Muscle of back (tissue), 11 donors: ENCODE measurements around the gene C1orf56. TPM values are rescaled to one million over a fixed set of nuclear protein-coding genes. Genes with fewer than 3 reads are reported as not detected.
"Not testable (repeated sequence)": the region's sequence is repeated elsewhere in the genome, so short reads cannot be mapped to it uniquely, and the experiment has no call there.

ENCODE experiments used
- DNase-seq, 3 donors: peaks; one replicate each; pipeline versions ENCODE4 v3.0.0 to v3.0.0-alpha.2; 2013
- polyA plus RNA-seq, 10 donors: library from polyadenylated mRNA; unstranded; fragments of 120-200 nt; gene quantifications; one replicate each; pipeline ENCODE4 v1.2.1, GENCODE V29; 2013; ENCODE audit not compliant: insufficient read length in 10 of 10

The C1orf56 gene
- polyA plus RNA-seq, 10 donors, result 3.5 to 7.3 (median 5.4) TPM

DNA sequence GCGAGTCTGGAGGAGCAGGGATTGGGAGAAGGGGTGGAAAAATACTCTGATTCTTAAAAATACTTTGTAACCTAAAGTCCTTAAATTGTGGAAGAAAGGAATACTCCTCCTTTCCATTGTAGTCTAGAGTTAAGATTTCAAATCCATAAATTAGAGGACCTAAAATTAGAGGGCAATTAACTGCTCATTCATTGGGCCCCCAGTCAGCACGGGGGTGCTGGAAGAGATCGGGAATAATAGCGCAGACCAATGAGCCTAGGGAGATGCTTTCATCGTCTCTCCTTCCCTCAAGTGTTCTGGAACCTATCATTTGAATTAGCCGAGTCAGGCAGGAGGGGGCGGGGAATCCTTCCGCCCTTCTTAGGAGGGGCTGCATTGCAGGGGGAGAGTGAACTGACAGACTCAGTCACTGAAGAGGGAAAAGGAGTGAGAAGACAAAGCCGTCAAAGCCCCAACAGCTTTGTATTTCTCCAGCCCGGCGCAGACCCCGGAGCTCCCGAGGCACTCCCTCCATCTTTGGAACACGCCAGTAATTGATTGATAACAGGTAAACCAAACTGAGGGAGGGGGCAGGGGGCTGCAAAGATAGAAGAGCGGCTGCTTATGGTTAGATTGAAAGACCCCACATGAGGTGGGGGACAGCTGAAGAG lies 12.6 kb downstream of the C1orf56 start, which contains the start of gene MLLT11:
Gene MLLT11, plus strand, starts transcription at position 391 of the 650 bp plus-strand sequence. CDS start 6,828 bp downstream, outside the sequence.
- DNase-seq, result peak; percentile 77 to 94 (median 84)

- peak in 1 of 3 donors; percentile 58 for DNase-seq
These were observed 13.3 kb downstream of the C1orf56 start for GRCh38 chr1:151060657-151061421.

GRCh38 chr1:151061704-151062103 lies 14.2 kb downstream of the C1orf56 start:
- DNase-seq, result no peak

GRCh38 chr1:151062741-151063371 lies 15.3 kb downstream of the C1orf56 start:
- no peak for DNase-seq

DNA sequence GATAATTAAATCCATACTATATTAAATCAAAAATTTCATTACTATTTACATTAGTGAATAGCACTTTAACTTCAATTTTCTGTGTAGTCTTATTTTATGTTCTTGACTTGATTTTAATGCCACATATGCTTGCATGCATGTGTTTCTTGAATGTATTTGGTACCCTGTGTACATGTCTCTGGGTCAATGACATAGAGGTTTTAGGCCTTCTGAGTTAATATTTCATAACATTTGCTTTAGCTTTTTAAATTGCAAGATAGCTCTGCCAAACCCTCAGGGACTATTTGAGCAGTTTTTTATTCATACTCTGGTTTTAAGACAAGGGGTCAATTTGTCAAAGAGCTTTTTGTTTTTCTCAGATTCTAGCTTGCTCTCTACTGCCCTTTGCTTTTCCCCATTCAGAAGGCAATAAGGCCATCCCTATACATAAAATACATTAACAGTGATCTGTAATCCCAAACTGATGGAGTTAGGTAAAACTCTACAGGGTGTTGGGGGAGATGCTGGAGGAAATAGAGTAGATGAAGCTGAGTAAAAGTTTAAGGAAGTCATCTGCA lies 17.6 kb downstream of the C1orf56 start:
- no peak for DNase-seq

DNA sequence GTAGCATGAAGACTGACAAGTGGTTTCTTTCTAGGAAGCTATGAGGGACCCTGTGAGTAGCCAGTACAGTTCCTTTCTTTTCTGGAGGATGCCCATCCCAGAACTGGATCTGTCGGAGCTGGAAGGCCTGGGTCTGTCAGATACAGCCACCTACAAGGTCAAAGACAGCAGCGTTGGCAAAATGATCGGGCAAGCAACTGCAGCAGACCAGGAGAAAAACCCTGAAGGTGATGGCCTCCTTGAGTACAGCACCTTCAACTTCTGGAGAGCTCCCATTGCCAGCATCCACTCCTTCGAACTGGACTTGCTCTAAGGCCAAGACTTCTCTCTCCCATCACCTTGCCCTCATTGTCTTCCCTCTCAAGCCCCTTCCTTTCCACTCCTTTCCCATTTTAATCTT lies 19.6 kb downstream of the C1orf56 start:
- no peak for DNase-seq

GRCh38 chr1:151069103-151069486 lies 21.5 kb downstream of the C1orf56 start:
- no peak for DNase-seq

GRCh38 chr1:151070474-151071276 lies 23.1 kb downstream of the C1orf56 start, which contains the start of gene GABPB2:
TSS of gene GABPB2 (plus strand) at chr1:151070761. CDS start at chr1:151088190, 17,429 bp downstream.
- DNase-seq, result peak; percentile 97 to 99 (median 97)

DNA sequence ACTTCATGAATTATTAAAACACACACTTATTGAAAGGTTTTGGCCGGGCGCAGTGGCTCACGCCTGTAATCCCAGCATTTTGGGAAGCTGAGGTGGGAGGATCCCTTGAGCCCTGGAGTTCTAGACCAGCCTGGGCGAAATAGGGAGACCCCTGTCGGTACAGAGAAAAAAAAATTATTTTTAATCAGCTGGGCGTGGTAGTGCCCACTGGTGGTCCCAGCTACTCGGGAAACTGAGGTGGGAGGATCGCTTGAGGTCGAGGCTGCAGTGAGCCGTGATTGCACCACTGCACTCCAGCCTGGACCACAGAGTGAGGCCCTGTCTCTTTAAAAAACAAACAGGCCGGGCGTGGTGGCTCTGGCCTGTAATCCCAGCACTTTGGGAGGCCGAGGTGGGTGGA lies 24.7 kb downstream of the C1orf56 start:
- no peak for DNase-seq

DNA sequence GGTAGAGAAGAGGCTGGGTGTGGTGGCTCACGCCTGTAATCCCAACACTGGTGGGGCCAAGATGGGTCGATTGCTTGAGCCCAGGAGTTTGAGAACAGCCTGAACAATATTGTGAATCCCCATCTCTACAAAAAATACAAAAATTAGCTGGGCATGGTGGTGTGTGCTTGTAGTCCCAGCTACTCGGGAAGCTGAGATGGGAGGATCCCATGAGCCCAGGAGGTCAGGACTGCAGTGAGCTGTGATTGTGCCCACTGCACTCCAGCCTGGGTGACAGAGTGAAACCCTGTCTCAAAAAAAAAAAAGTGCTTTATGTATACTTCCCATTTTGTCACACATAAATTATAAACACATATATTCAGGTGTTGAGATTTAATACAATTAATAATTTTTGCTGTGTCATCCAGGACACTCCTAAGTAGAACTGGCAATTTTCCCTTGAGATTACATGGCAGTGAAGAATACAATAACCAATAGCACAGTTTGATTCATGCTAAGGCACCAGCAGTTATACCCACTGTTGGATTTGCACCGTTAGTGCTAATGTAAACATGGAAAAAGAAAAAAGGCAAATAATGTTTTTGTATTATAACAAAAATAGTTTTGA lies 38.5 kb downstream of the C1orf56 start:
- no peak for DNase-seq

- not testable (repeated sequence) for DNase-seq
These were observed 49.9 kb downstream of the C1orf56 start for GRCh38 chr1:151097426-151097825.

DNA sequence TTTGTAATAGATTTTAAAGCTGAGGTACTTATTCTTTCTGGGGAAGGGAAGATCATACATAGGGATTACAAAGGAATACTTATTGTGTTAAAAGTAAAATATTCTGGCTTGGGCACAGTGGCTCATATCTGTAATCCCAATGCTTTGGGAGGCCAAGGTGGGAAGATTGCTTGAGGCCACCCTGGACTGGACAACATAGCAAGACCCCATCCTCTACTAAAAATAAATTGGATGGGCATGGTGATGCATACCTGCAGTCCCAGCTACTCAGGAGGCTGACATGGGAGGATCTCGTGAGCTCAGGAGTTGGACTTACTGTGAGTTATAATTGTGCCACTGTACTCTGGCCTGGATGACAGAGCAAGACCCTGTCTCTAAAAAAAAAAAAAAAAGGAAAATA lies 50.6 kb downstream of the C1orf56 start:
- DNase-seq, result no peak

Other genes with a start within 250 kb of the C1orf56 start
- gene CTSK, start 239.5 kb upstream of the C1orf56 start, polyA plus RNA-seq, result 100 to 1,000 TPM in 1 of 10 donors, 10 to 100 TPM in 9; 50.5 to 114 (median 71.1) TPM
- gene ARNT, start 171.2 kb upstream of the C1orf56 start, polyA plus RNA-seq, result 10 to 100 TPM; 31.4 to 40.7 (median 37.1) TPM
- not detected for gene CTXND2, start 160.6 kb upstream of the C1orf56 start, polyA plus RNA-seq
- 10 to 100 TPM; 25.0 to 54.8 (median 36.6) TPM for gene SETDB1, start 121.4 kb upstream of the C1orf56 start, polyA plus RNA-seq
- 100 to 1,000 TPM in 1 of 10 donors, 10 to 100 TPM in 9; 74.1 to 107 (median 77.6) TPM for gene CERS2, start 72.9 kb upstream of the C1orf56 start, polyA plus RNA-seq
- 1 to 10 TPM; 2.3 to 4.5 (median 2.5) TPM for gene ANXA9, start 65.5 kb upstream of the C1orf56 start, polyA plus RNA-seq
- gene MINDY1, start 40.8 kb upstream of the C1orf56 start, polyA plus RNA-seq, result 10 to 100 TPM; 14.8 to 22.7 (median 17.4) TPM
- gene PRUNE1, start 39.3 kb upstream of the C1orf56 start, polyA plus RNA-seq, result 10 to 100 TPM; 22.7 to 30.9 (median 24.4) TPM
- gene BNIPL, start 11.2 kb upstream of the C1orf56 start, polyA plus RNA-seq, result 1 to 10 TPM in 2 of 10 donors, under 1 TPM in 8; 0.23 to 5.2 (median 0.83) TPM
- gene CDC42SE1, start 11.9 kb downstream of the C1orf56 start, polyA plus RNA-seq, result 10 to 100 TPM; 40.2 to 68.1 (median 57.5) TPM
- gene MLLT11, start 12.6 kb downstream of the C1orf56 start, polyA plus RNA-seq, result 10 to 100 TPM in 9 of 10 donors, 1 to 10 TPM in 1; 9.6 to 19.4 (median 14.1) TPM
- 1 to 10 TPM; 3.6 to 7.4 (median 5.7) TPM for gene GABPB2, start 23.0 kb downstream of the C1orf56 start, polyA plus RNA-seq
- 100 to 1,000 TPM in 1 of 10 donors, 10 to 100 TPM in 9; 49.3 to 113 (median 78.5) TPM for gene SEMA6C, start 98.9 kb downstream of the C1orf56 start, polyA plus RNA-seq
- gene TNFAIP8L2, start 108.9 kb downstream of the C1orf56 start, polyA plus RNA-seq, result 1 to 10 TPM; 1.3 to 2.7 (median 2.2) TPM
- gene LYSMD1, start 118.2 kb downstream of the C1orf56 start, polyA plus RNA-seq, result 10 to 100 TPM in 7 of 10 donors, 1 to 10 TPM in 3; 8.8 to 13.2 (median 11.1) TPM
- gene SCNM1, start 118.4 kb downstream of the C1orf56 start, polyA plus RNA-seq, result 10 to 100 TPM; 30.1 to 41.2 (median 37.1) TPM
- gene TMOD4, start 128.2 kb downstream of the C1orf56 start, polyA plus RNA-seq, result 10 to 100 TPM in 9 of 10 donors, 1 to 10 TPM in 1; 8.0 to 53.2 (median 26.8) TPM
- gene VPS72, start 142.4 kb downstream of the C1orf56 start, polyA plus RNA-seq, result 10 to 100 TPM; 40.9 to 53.7 (median 45.4) TPM
- 10 to 100 TPM; 31.2 to 50.0 (median 40.4) TPM for gene PIP5K1A, start 150.8 kb downstream of the C1orf56 start, polyA plus RNA-seq
- gene PSMD4, start 207.0 kb downstream of the C1orf56 start, polyA plus RNA-seq, result 100 to 1,000 TPM; 105 to 122 (median 112) TPM
- gene ZNF687, start 234.5 kb downstream of the C1orf56 start, polyA plus RNA-seq, result 10 to 100 TPM in 9 of 10 donors, 1 to 10 TPM in 1; 9.3 to 12.6 (median 11.6) TPM